Measurements from ENCODE around the gene ZEB2.

GRCh38 chr2:144362401-144362800, 157.5 kb downstream of the ZEB2 start:
- TF ChIP-seq POLR2A (IDR thresholded peaks at IDR 0.05) (no peak), CTCF (IDR thresholded peaks at IDR 0.05) (no peak), EP300 (IDR thresholded peaks at IDR 0.05) (no peak)
